Esophagus squamous epithelium (tissue), 5 donors: ENCODE data around the gene TUBB1. TPM values are rescaled to one million over a fixed set of nuclear protein-coding genes. Genes with fewer than 3 reads are reported as not detected.

Source experiments
- DNase-seq: peaks from one replicate; lab custom pipeline; 2025; lab: John Stamatoyannopoulos, UW
- H3K27ac ChIP-seq, 4 donors: fragments of 200-600 bp; sonication (generic); one replicate each; pipeline ENCODE4 v1.5.1; 2016 to 2019; ENCODE audit warnings: mild to moderate bottlenecking in 1 of 4
- H3K27me3 ChIP-seq, 4 donors: fragments of 200-600 bp; sonication (generic); 1 replicate in 3 of 4; 2 replicates in 1 of 4; pipeline versions ENCODE4 v1.5.1 to v1.6.0; 2017 to 2021; ENCODE audit warnings: antibody characterized with exemption in 1 of 4
- H3K36me3 ChIP-seq, 3 donors: fragments of 200-600 bp; sonication (generic); one replicate each; pipeline ENCODE4 v1.5.1; 2016 to 2019
- H3K4me1 ChIP-seq, 3 donors: fragments of 200-600 bp; sonication (generic); one replicate each; pipeline ENCODE4 v1.5.1; 2017 to 2019
- H3K4me3 ChIP-seq, 4 donors: fragments of 200-600 bp; sonication (generic); 1 replicate in 3 of 4; 2 replicates in 1 of 4; pipeline ENCODE4 v1.5.1; 2016 to 2019; ENCODE audit warnings: mild to moderate bottlenecking in 2 of 4, moderate library complexity in 1 of 4
- H3K9me3 ChIP-seq, 3 donors: fragments of 200-600 bp; sonication (generic); one replicate each; pipeline ENCODE4 v1.5.1; 2016 to 2019
- CTCF ChIP-seq, 6 experiments: fragments of 450-650 bp in 4 of 6; fragments of 200-600 bp in 2 of 6; sonication (generic) in 2 of 6; IDR thresholded peaks; one replicate each; pipeline ENCODE4 v1.5.1; 2016 to 2019; ENCODE audit warnings: antibody characterized with exemption in 6 of 6, mild to moderate bottlenecking in 4 of 6, moderate library complexity in 4 of 6
- POLR2A ChIP-seq, 4 donors: fragments of 450-650 bp; IDR thresholded peaks; one replicate each; pipeline ENCODE4 v1.6.1; 2017; ENCODE audit warnings: antibody characterized with exemption in 4 of 4, mild to moderate bottlenecking in 4 of 4, moderate library complexity in 3 of 4
- WGBS, 2 donors: methylation state at CpG; one replicate each; pipeline ENCODE4 v1.1.5; 2018; 5-methylcytosine and 5-hydroxymethylcytosine counted together
- intact Hi-C: fragments of 100-400 bp; cut with DNase I; formaldehyde crosslinking; loops from one replicate; pipeline ENCODE4 v1.15.0; 2022
- total RNA-seq, 4 donors: library from RNA; depleted of rRNA; stranded (reverse); fragments of >200 nt; gene quantifications; one replicate each; pipeline ENCODE4 v1.1.0, GENCODE V29; 2016
- donor health status: DM: yes; HTN: yes; CAD: no.

Gene TUBB1
- total RNA-seq, 4 donors from 2014 or later: 0.19 TPM; not detected in 3

- Histone ChIP-seq H3K4me1 (peaks cover 0 to 17% (median 4%) of the 10 kb centered on the region in 3 donors), H3K27ac (no peak overlapping the region), H3K27me3 (no peaks in the 10 kb centered on the region), H3K4me3 (no peak overlapping the region), H3K9me3 (no peaks in the 10 kb centered on the region), H3K36me3 (peaks cover 27 to 88% (median 39%) of the 10 kb centered on the region in 3 donors)
- 91 to 100% methylated on average over 4 to 10 of the region's 10 CpGs for WGBS, 2 donors
- no peak for DNase-seq
- TF ChIP-seq CTCF (IDR thresholded peaks at IDR 0.05): no peak
- TF ChIP-seq POLR2A (IDR thresholded peaks at IDR 0.05): no peak
- intact Hi-C loops: no loop called here
Measured at GRCh38 chr20:58989196-58989595, 30.0 kb upstream of the TUBB1 start.

GRCh38 chr20:58990651-58991445, 28.4 kb upstream of the TUBB1 start:
- intact Hi-C loops: no loop called here
- DNase-seq: no peak
- no peaks in the 10 kb centered on the region for H3K27me3 ChIP-seq
- TF ChIP-seq CTCF (IDR thresholded peaks at IDR 0.05): no peak
- TF ChIP-seq POLR2A (IDR thresholded peaks at IDR 0.05): no peak
- peaks cover 0 to under 1% (median 0%) of the 10 kb centered on the region in 3 donors for H3K4me1 ChIP-seq
- 89 to 92% methylated on average over 12 to 14 of the region's 14 CpGs for WGBS, 2 donors
- H3K36me3 ChIP-seq: peaks cover 31 to 100% (median 46%) of the 10 kb centered on the region in 3 donors
- H3K27ac ChIP-seq: no peak overlapping the region
- H3K4me3 ChIP-seq: no peak overlapping the region
- H3K9me3 ChIP-seq: no peaks in the 10 kb centered on the region

GRCh38 chr20:58991715-58992114, 27.5 kb upstream of the TUBB1 start:
- Histone ChIP-seq H3K9me3 (no peaks in the 10 kb centered on the region), H3K4me1 (no peaks in the 10 kb centered on the region), H3K27me3 (no peaks in the 10 kb centered on the region), H3K4me3 (no peak overlapping the region), H3K36me3 (peaks cover 31 to 100% (median 52%) of the 10 kb centered on the region in 3 donors), H3K27ac (no peak overlapping the region)
- DNase-seq: no peak
- 69 to 75% methylated on average over 9 of the region's 9 CpGs for WGBS, 2 donors
- intact Hi-C loops: no loop called here
- TF ChIP-seq POLR2A (IDR thresholded peaks at IDR 0.05) (no peak), CTCF (IDR thresholded peaks at IDR 0.05) (no peak)

GRCh38 chr20:58992911-58993310, 26.3 kb upstream of the TUBB1 start:
- Histone ChIP-seq H3K36me3 (peaks cover 35 to 100% (median 49%) of the 10 kb centered on the region in 3 donors), H3K4me1 (no peaks in the 10 kb centered on the region), H3K9me3 (no peaks in the 10 kb centered on the region), H3K27me3 (no peaks in the 10 kb centered on the region), H3K4me3 (no peak overlapping the region), H3K27ac (no peak overlapping the region)
- TF ChIP-seq CTCF (IDR thresholded peaks at IDR 0.05) (no peak), POLR2A (IDR thresholded peaks at IDR 0.05) (no peak)
- intact Hi-C loops: no loop called here
- 77 to 85% methylated on average over 3 of the region's 3 CpGs for WGBS, 2 donors
- DNase-seq: no peak
